NCI-H510A treated with DMSO at 0.1 percent for 48 hours (cell line): ENCODE measurements around the gene SLC36A3.
"Not testable (repeated sequence)": the region's sequence is repeated elsewhere in the genome, so short reads cannot be mapped to it uniquely, and the experiment has no call there.

ENCODE experiments used
- DNase-seq: peaks from one replicate; lab custom pipeline; 2025; lab: John Stamatoyannopoulos, UW

The SLC36A3 gene

DNA sequence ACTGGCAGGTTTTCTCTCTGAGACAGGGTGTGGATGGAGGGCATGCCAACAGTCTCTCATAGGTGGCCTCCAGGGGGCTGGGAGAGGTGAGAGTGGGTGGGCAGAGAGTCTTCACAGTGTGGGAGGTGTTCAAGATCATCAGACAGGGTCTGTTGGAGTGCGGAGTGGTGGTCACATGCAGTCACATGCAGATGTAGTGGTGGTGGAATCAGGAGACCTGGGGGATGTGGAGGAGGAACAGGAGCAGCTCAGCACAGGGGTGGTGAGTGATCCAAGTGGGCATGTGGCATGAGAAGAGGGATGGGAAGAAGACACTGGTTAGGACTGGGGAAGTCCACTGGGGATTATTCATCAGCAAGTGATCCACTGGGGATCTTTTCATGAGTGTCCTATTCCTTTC lies 44.8 kb downstream of the SLC36A3 start:
- no peak for DNase-seq

DNA sequence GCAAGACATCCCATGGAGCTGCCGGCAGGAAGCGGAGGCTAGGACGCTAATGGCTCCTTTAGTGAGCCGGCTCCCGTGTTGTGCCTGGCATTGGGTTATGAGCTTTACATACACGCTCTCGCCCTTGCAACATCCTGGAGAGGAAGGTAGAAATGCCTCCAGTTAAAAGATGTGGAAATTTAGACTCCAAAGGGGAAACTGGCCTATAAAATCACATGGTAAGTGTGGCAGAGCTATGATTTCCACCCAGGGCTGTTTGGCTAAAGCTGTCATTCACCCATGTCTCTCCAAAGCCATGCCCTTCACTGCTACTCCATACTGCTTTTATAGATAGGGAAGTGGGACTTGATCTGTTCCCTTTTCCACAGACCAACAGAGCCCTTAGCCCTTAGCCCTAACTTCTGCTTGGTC lies 45.4 kb downstream of the SLC36A3 start:
- no peak for DNase-seq

GRCh38 chr5:151257731-151258181 lies 45.8 kb downstream of the SLC36A3 start:
- no peak for DNase-seq

- no peak for DNase-seq
Observed at GRCh38 chr5:151255621-151256286, 47.8 kb downstream of the SLC36A3 start.

GRCh38 chr5:151254990-151255389 lies 48.6 kb downstream of the SLC36A3 start:
- not testable (repeated sequence) for DNase-seq

DNA sequence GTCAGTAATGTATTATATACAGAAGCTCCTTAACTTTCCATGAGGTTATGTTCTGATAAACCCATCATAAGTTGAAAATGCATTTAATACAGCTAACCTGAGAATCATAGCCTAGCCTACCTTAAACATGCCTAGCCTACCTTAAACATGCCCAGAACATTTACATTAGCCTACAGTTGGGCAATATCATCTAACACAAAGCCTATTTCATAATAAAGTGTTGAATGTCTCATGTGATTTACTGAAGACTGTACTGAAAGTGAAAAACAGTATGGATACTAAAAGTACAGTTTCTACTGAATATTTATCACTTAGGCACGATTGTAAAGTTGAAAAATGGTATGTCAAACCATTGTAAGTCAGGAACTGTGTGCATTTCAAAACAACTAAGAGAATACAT lies 49.0 kb downstream of the SLC36A3 start:
- DNase-seq, result no peak

- no peak for DNase-seq
Observed at GRCh38 chr5:151253605-151253950, 50.0 kb downstream of the SLC36A3 start.

DNA sequence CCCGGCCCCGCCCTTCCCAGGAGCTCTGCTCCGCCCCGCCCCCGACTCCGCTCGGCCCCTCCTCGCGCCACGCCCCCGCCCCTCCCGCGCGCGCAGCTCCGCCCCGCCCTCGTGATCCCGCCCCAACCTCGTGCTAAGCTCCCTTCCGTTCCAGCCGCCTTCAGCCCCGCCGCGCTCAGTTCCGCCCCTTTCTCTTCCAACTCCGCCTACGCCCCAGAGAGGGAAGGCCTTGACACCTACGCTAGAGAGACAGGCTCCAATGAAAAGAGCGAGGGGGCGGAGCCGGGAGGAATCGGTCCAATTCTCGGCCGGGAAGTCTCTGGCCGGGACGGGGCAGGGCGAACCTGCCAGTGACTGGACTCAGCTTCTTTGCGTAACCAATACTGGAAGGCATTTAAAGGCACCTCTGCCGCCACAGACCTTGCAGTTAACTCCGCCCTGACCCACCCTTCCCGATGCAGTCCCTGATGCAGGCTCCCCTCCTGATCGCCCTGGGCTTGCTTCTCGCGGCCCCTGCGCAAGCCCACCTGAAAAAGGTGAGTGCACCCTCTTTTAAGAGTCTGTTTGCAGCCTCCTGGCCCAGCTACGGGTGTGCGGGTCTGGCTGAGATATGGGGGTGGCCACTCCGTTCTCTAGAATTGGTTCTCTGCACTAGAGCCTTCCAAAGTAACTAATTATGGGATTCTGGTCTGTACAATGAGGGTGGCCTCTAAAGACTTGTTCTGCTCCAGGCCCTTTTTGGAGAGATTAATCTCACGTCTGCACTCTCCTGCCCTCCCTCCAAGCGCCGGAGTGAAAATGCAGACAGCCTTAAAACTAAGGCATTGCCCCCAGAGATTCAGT lies 50.6 kb downstream of the SLC36A3 start, which contains the start of gene GM2A:
Gene GM2A (plus strand): TSS at position 424 of the 843 bp plus-strand sequence. CDS start 32 bp downstream, at position 456.
- DNase-seq, result peak; percentile 99

- DNase-seq, result no peak
Observed at GRCh38 chr5:151251621-151252020, 51.9 kb downstream of the SLC36A3 start.

DNA sequence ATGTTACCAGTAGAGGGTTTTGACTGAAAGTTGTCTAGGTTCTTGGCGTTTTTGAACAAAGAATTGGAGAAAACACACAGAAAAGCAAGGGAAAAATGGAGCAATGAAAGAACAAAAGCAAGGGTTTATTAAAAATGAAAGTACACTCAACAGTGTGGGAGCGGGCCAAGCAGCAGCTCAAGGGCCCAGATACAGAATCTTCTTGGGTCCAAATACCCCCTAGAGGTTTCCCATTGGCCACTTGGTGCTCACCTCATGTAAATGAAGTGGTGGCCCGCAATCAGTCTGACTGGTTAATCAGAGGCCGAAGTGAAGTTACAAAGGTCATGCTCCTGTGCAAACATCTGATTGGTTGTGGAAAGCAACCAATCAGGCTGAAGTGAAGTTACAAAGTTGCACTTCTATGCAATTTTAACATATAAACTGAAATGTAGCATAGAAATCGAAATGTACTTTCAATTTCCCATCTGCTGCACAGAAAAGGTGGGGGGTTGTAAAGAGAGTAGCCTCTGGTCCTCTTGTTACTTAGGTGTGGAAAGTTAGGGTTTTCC lies 52.5 kb downstream of the SLC36A3 start:
- no peak for DNase-seq

- DNase-seq, result no peak
Observed at GRCh38 chr5:151250346-151251000, 53.1 kb downstream of the SLC36A3 start.

DNA sequence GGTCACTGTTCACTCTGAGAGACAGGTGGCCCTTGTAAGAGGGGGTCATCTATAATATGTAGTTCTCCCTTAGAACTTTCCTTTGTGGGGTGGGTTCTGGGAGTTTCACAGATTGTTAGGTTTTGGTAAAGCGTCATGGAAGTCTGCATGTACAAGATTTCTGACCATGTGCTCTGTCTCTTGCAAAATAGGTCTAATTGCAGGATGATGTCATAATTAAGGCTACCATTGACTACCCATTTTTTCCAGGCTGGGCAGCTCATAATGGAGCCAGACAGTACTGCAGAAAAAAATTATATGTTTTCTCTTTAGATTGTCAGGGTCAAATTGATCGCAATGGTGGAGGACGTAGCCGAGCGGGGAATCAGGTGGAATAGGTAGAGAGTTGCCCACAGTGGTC lies 54.3 kb downstream of the SLC36A3 start:
- no peak for DNase-seq

- no peak for DNase-seq
Observed at GRCh38 chr5:151248651-151249050, 54.9 kb downstream of the SLC36A3 start.

GRCh38 chr5:151245680-151246219 lies 57.8 kb downstream of the SLC36A3 start:
- no peak for DNase-seq

- DNase-seq, result no peak
Observed at GRCh38 chr5:151244206-151244605, 59.4 kb downstream of the SLC36A3 start.

GRCh38 chr5:151243564-151243963 lies 60.0 kb downstream of the SLC36A3 start:
- no peak for DNase-seq

GRCh38 chr5:151243127-151243526 lies 60.4 kb downstream of the SLC36A3 start:
- no peak for DNase-seq

- peak; percentile 93 for DNase-seq
Observed at GRCh38 chr5:151240924-151241635, 62.5 kb downstream of the SLC36A3 start.

DNA sequence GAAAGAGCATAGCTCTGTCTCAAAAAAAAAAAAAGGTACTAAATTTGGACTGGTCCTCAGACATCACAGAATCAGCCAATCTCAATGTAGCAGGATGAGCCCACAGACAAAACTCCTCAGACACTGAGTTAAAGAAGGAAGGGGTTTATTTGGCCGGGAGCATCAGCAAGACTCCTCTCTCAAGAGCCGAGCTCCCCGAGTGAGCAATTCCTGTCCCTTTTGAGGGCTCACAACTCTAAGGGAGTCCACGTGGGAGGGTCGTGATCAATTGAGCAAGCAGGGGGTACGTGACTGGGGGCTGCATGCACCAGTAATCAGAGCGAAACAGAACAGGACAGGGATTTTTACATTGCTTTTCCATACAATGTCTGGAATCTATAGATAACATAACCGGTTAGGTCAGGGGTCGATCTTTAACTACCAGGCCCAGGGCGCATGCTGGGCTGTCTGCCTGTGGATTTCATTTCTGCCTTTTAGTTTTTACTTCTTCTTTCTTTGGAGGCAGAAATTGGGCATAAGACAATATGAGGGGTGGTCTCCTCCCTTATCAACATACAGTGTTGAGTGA lies 63.2 kb downstream of the SLC36A3 start:
- DNase-seq, result not testable (repeated sequence)

DNA sequence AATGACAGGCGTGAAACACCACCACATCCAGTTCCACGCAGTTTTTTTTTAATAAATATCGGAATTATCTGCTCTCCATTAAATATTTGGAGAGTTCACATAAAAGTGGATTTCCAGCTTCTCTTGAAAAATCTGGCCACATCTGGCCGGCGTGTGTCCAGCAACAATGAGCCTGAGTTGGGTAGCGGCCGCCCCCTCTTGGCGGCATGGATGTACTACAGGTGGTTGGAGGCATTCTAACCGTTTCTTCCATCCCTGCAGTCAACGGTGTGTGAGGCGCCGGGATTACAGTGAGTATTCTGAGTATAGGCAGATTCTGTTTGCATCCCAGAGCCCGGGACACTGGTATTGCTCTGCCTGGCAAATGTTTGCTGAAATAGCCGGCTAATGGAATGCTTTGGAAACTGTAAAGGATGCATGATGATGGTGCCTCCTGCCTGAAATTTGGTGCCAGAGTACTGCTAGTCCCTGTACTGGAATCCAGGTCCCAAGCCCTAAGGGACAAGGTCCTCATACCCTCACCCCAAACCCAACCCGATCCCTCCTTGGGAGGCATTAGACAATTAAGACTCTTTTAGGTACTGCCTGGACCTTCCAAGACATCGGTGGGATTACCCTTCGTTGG lies 64.2 kb downstream of the SLC36A3 start:
- DNase-seq, result peak; percentile 6

DNA sequence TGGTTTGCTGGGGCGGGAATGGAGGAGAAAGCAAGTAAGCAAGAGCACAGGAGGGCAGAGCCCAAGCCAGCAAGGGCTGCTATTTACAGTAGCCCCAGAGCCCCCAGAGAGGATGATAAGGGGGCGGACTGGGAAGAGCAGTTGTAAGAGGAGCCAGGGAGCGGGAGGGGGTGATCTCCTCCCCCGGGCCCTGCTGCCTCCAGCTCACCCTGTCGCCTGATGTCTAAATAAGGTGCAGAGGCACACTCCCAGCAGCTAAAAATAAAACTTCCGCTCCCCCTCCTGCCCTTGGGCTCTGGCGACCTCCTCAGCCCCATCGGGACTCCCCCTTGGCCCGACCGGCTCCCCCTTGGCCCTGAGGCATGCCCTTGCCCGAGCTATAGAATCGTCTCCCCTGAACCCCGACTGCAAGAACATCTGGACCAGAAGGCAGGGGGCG lies 65.2 kb downstream of the SLC36A3 start:
- DNase-seq, result no peak
